ENCODE measurements around the gene RGS13.

The RGS13 gene

DNA sequence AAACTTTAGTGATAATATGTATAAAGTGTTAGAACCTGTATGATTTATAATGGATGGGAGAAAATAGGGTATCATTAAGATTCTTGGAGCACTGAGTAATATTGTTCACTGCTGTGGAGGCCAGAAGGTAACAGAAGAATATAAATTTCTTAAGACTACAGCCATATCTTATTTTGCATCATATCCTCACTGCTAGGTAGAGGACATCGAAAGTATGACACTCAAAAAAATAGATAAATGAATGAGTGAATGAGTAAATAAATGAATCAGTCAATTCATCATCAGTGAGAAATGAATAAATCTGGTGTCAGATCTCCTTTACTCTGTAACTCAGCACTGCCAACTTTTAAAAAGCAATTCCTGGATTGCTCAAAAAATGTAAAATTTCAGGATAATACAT, 33.2 kb downstream of the RGS13 start:
- no peaks in the 10 kb centered on the region for H3K9me2 ChIP-seq (replicated peaks; ENCODE audit: low read depth, low read length)
- no peaks in the 10 kb centered on the region for H4K20me1 ChIP-seq (ENCODE audit: insufficient read depth, low read length, poor library complexity, severe bottlenecking)
- TF ChIP-seq EZH2phosphoT487 (IDR thresholded peaks at IDR 0.05; ENCODE audit: borderline replicate concordance) (no peak), CTCF (conservative IDR thresholded peaks at IDR 0.05; ENCODE audit: low read length) (no peak)
- no peaks in the 10 kb centered on the region for H3F3A ChIP-seq (ENCODE audit: low read depth)
- no peaks in the 10 kb centered on the region for H3K4me1 ChIP-seq (ENCODE audit: insufficient read depth, low read length, poor library complexity, severe bottlenecking)
- no peak overlapping the region for H3K4me3 ChIP-seq (ENCODE audit: low read length, poor library complexity, severe bottlenecking)
- H3K9me3 ChIP-seq (ENCODE audit: insufficient read depth, low read depth, low read length) = no peaks in the 10 kb centered on the region
- no peak overlapping the region for H2AFZ ChIP-seq (ENCODE audit: low read length)
- no peak overlapping the region for H3K4me2 ChIP-seq (ENCODE audit: low read depth, low read length, poor library complexity, severe bottlenecking)
- no peak overlapping the region for H3K9ac ChIP-seq (ENCODE audit: low read depth, low read length, poor library complexity, severe bottlenecking)
- no peaks in the 10 kb centered on the region for H3K79me2 ChIP-seq (ENCODE audit: insufficient read depth, low read length)
- H3K27me3 ChIP-seq (ENCODE audit: insufficient read depth, low read length, poor library complexity, severe bottlenecking) = no peaks in the 10 kb centered on the region
- no peaks in the 10 kb centered on the region for H3K36me3 ChIP-seq (ENCODE audit: insufficient read depth, low read length)

DNA sequence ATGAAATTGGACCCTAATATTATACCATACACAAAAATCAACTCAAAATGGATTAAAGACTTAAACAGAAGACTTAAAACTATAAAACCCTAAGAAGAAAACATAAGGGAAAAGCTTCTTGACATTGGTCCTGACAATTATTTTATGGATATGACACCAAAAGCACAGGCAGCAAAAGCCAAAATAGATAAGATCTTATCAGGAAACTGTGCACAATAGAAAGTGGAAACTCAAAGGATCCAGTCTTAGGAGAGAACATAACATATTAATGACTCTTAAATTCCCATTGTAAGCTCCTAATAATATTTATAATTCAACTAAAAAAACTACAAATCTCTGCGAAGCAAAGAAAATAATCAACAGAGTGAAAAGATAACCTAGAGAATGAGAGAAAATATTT, 39.8 kb downstream of the RGS13 start:
- Histone ChIP-seq H3F3A (ENCODE audit: low read depth) (no peaks in the 10 kb centered on the region), H4K20me1 (ENCODE audit: insufficient read depth, low read length, poor library complexity, severe bottlenecking) (no peaks in the 10 kb centered on the region), H3K4me1 (ENCODE audit: insufficient read depth, low read length, poor library complexity, severe bottlenecking) (no peaks in the 10 kb centered on the region), H3K9me3 (ENCODE audit: insufficient read depth, low read depth, low read length) (no peaks in the 10 kb centered on the region), H3K4me2 (ENCODE audit: low read depth, low read length, poor library complexity, severe bottlenecking) (no peak overlapping the region), H3K79me2 (ENCODE audit: insufficient read depth, low read length) (no peaks in the 10 kb centered on the region), H3K36me3 (ENCODE audit: insufficient read depth, low read length) (no peaks in the 10 kb centered on the region), H3K27me3 (ENCODE audit: insufficient read depth, low read length, poor library complexity, severe bottlenecking) (no peaks in the 10 kb centered on the region), H3K9ac (ENCODE audit: low read depth, low read length, poor library complexity, severe bottlenecking) (no peak overlapping the region), H3K9me2 (replicated peaks; ENCODE audit: low read depth, low read length) (no peaks in the 10 kb centered on the region), H2AFZ (ENCODE audit: low read length) (no peak overlapping the region), H3K4me3 (ENCODE audit: low read length, poor library complexity, severe bottlenecking) (no peak overlapping the region)
- TF ChIP-seq CTCF (conservative IDR thresholded peaks at IDR 0.05; ENCODE audit: low read length) = no peak
- TF ChIP-seq EZH2phosphoT487 (IDR thresholded peaks at IDR 0.05; ENCODE audit: borderline replicate concordance) = no peak

- Histone ChIP-seq H2AFZ (ENCODE audit: low read length) (no peak overlapping the region), H3K27me3 (ENCODE audit: insufficient read depth, low read length, poor library complexity, severe bottlenecking) (no peaks in the 10 kb centered on the region), H3K4me1 (ENCODE audit: insufficient read depth, low read length, poor library complexity, severe bottlenecking) (no peaks in the 10 kb centered on the region), H3K9ac (ENCODE audit: low read depth, low read length, poor library complexity, severe bottlenecking) (no peak overlapping the region), H3K9me3 (ENCODE audit: insufficient read depth, low read depth, low read length) (no peaks in the 10 kb centered on the region), H3K36me3 (ENCODE audit: insufficient read depth, low read length) (no peaks in the 10 kb centered on the region), H3K79me2 (ENCODE audit: insufficient read depth, low read length) (no peaks in the 10 kb centered on the region), H4K20me1 (ENCODE audit: insufficient read depth, low read length, poor library complexity, severe bottlenecking) (no peaks in the 10 kb centered on the region), H3K9me2 (replicated peaks; ENCODE audit: low read depth, low read length) (no peaks in the 10 kb centered on the region), H3K4me3 (ENCODE audit: low read length, poor library complexity, severe bottlenecking) (no peak overlapping the region), H3F3A (ENCODE audit: low read depth) (no peaks in the 10 kb centered on the region), H3K4me2 (ENCODE audit: low read depth, low read length, poor library complexity, severe bottlenecking) (no peak overlapping the region)
- no peak for TF ChIP-seq CTCF (conservative IDR thresholded peaks at IDR 0.05; ENCODE audit: low read length)
- TF ChIP-seq EZH2phosphoT487 (IDR thresholded peaks at IDR 0.05; ENCODE audit: borderline replicate concordance) = no peak
These were observed 42.2 kb downstream of the RGS13 start for GRCh38 chr1:192678099-192678498.
